ENCODE data around the gene ZNF140. TPM values are rescaled to one million over a fixed set of nuclear protein-coding genes. Genes with fewer than 3 reads are reported as not detected.

Gene ZNF140
- total RNA-seq, 1 experiment from 2014 or later = 14.9 TPM

- no peak for DNase-seq (ENCODE audit: low spot score)
- Histone ChIP-seq H3K4me1 (ENCODE audit: insufficient read depth, low read length, poor library complexity, severe bottlenecking) (no peaks in the 10 kb centered on the region), H3K9me3 (ENCODE audit: low read depth, low read length, poor library complexity, severe bottlenecking) (peaks cover 80% of the 10 kb centered on the region), H3K27me3 (replicated peaks; ENCODE audit: insufficient read depth, low read depth, low read length, poor library complexity) (no peaks in the 10 kb centered on the region), H3K4me3 (ENCODE audit: low read depth, low read length, poor library complexity, severe bottlenecking) (no peak overlapping the region), H3K36me3 (ENCODE audit: insufficient read depth, low read length, poor library complexity, severe bottlenecking) (peaks cover 55% of the 10 kb centered on the region), H3K27ac (ENCODE audit: low read depth, low read length, poor library complexity, severe bottlenecking) (no peak overlapping the region)
- TF ChIP-seq EZH2 (IDR thresholded peaks at IDR 0.05; ENCODE audit: borderline replicate concordance, low read depth, low read length, poor library complexity, severe bottlenecking) = no peak
- no peak for TF ChIP-seq CTCF (conservative IDR thresholded peaks at IDR 0.05; ENCODE audit: low read depth, low read length)
- intact Hi-C loops (cut with micrococcal nuclease; ENCODE audit: unreplicated experiment) = no loop called here
- BruUV-seq (replicated peaks) = no TSS peak
- ChIA-PET POLR2A (ENCODE audit: low non-redundant PET) (no interaction called here), CTCF (no interaction called here)
Observed at GRCh38 chr12:133156125-133156690, 75.5 kb downstream of the ZNF140 start.

Other genes with a start within 250 kb of the ZNF140 start
- gene CHFR, start 193.3 kb upstream of the ZNF140 start, total RNA-seq (2021) = 39.2 and 44.9 TPM in 2 replicates
- 12.9 and 13.0 TPM in 2 replicates for gene ZNF605, start 124.6 kb upstream of the ZNF140 start, total RNA-seq (2021)
- gene ZNF26, start 94.6 kb upstream of the ZNF140 start, total RNA-seq (2021) = 16.0 and 17.1 TPM in 2 replicates
- gene ZNF84, start 43.4 kb upstream of the ZNF140 start, total RNA-seq (2021) = 35.5 and 40.4 TPM in 2 replicates
- 2.9 TPM in 2 replicates for gene ZNF891, start 49.4 kb downstream of the ZNF140 start, total RNA-seq (2021)
- gene ZNF10, start 49.7 kb downstream of the ZNF140 start, total RNA-seq (2021) = 10.1 and 13.5 TPM in 2 replicates
- 20.6 and 21.0 TPM in 2 replicates for gene ZNF268, start 100.6 kb downstream of the ZNF140 start, total RNA-seq (2021)
- not detected in 2 replicates for gene ANHX, start 155.0 kb downstream of the ZNF140 start, total RNA-seq (2021)